Inferior parietal cortex (tissue), 1 donor: ENCODE data around the gene KCNK2.

Experiments
- DNase-seq: peaks from one replicate; pipeline ENCODE4 v3.0.0-alpha.2; 2016; ENCODE audit errors: extremely low spot score

KCNK2 gene

DNA sequence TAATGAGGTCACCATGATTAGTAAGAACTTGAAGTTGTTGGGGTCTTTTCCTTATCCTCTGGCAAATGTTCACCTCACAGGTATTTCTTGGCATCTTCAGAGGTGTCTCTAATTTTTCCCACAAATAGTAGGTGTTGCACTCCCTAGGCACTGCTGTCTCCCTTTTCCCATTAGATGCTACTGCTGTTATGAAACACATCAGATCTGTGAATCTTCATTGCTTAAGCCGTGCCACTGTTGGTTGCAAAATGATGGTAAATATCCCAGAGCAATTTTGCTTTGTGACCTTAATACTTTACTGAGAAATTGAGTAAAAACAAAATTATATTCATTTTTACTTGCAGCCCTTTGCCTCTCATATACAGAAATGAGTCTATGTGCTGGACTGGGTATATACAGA, 169.6 kb downstream of the KCNK2 start:
- no peak for DNase-seq

GRCh38 chr1:215256936-215257679, 174.6 kb downstream of the KCNK2 start:
- no peak for DNase-seq

DNA sequence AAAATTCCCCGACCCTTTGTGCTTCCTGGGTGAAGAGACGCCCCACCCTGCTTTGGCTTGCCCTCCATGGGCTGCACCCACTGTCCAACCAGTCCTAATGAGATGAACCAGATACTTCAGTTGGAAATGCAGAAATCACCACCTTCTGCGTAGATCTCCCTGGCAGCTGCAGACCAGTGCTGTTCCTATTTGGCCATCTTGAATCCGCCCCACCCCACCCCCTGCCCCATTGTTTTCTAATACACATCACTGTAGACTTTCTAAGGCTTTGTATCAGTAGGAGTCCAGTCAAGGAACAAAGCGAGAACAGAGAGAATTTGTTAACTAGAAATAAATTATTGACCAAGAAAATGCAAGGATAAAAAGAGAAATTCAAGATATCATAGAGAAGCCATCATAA, 178.2 kb downstream of the KCNK2 start:
- DNase-seq, result no peak

DNA sequence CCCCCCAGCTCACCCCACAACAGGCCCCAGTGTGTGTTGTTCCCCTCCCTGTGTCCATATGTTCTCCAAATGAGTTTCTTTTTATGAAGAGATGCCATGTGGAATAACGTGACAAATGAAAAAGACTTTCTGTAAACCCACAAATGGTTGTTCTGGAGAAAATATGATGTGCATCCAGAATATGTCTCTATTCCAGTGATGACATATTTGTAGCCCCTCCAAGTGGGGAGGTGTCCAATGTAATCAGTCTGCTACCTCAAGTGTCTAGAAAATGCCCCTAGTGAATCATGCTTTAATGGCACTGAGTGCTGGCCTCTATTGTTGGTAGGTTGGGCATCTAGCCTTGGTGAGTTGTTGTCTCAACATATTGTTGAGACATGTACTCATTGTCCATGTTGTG, 179.6 kb downstream of the KCNK2 start:
- no peak for DNase-seq

- no peak for DNase-seq
Measured at GRCh38 chr1:215263636-215264035, 181.1 kb downstream of the KCNK2 start.

- DNase-seq, result no peak
Measured at GRCh38 chr1:215264649-215265048, 182.1 kb downstream of the KCNK2 start.

DNA sequence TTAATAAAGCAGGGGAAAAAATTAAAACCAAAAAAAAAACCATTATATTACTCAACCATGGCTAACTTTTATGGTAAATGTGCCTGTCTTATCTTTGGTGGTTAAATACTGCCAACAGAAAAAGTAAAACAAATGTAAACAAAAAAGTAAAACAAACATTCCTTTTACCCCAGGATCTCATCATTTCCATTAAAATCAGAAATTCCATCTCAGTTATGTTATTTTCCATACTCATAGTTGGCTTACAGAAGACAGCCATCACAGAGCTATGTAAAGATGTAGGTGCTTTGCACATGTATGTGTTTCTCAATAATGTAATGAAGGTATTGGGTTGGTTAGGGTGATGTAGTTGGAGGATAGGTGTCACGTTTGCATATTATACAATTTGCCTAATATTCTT, 185.0 kb downstream of the KCNK2 start:
- no peak for DNase-seq

DNA sequence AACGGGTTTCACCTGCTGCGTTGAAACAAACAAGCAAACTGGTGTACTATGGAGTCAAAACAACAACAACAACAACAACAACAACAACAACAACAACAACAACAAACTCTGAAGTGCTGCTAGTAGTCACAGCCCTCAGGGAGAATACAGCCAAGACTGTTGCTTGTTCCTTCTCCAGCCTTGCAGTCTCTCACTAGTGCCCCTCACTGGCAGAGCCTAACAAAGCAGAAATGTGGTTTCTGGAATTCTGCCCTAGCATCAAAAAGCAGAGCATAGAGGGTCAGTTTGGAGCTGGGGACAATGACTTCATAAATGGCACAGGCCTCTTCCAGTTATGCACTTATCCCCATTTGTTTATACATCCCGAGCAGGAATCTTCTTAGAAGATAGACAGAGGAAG, 187.4 kb downstream of the KCNK2 start:
- DNase-seq, result no peak

- DNase-seq, result no peak
Measured at GRCh38 chr1:215273838-215274516, 191.4 kb downstream of the KCNK2 start.

GRCh38 chr1:215276582-215276981, 194.0 kb downstream of the KCNK2 start:
- DNase-seq, result no peak

DNA sequence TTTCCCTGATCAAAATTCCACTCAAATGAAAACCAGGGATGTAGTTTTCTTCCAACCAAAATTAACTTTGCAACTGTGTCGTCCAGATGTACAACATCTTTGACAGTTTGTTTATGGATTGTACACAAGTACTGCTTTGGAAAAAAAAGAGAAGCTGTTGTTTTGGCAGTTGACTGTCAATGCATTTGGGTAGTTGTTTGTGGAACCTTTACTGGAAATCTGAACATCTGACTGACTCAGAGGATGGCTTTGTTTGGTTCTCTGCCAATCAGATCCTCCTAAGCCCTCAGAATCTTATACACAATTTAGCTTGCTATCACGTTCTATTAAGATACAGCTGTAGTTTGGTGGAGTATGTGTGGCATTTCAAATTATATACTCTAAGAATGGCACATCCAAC, 195.0 kb downstream of the KCNK2 start:
- no peak for DNase-seq

DNA sequence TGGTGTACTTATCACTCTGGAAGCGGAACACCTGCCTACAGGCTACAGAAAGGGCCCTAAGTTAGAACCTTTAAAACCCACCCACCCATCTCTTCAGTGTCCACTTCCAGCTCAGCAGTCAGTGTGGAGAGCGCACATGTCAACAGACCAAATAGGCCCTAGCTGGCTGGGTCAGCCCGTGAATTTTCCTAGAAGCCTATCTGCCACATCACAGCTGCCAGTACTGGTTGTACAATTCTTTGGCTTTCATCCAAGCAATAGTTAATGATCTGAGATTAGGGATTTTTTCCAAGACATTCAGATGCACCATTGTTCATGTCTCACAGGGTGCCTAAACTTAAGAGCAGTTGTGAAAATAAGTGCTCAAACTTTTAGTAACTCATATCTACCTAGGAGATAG, 197.1 kb downstream of the KCNK2 start:
- DNase-seq, result no peak

GRCh38 chr1:215282557-215282956, 200.0 kb downstream of the KCNK2 start:
- no peak for DNase-seq

DNA sequence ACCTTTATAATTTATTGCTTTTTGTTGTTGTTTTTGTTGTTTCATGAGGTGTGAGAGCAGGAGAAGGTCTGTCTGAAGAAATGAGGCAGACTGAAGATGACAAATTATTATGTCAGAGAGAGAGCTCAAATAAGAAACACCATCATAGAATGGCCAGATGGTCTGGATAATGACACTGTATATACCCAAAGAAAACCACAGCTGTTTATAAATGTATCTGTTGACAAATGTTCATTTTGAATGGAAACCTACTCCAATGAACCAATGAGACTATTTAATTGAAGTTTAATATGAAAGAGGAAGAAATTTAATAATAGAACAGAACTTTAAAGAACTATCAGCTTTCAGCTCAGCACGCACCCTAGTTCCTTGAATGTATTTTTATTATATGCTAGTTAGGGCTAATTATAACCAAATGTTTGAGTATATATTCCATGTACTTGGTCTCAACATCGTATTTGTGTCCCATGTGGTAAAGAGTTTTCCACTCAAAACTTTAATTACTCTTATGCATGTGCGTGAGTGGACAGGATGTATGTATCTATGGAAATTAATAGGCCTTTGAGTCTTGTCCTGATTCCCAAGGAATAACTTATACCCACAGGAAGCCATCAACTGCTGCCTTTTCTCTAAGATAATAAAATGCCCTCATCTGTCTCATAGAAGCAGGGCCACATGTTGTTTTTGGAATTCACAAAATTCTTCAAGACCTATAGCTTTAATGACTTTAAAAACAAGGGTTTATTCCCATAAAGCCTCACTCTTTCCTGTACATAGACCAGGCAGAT, 202.7 kb downstream of the KCNK2 start:
- DNase-seq, result no peak
